Activated T-cell treated with anti-CD3 and anti-CD28 coated beads, Interleukin-2, amount 50 U/mL, for 1 hour (primary cell): ENCODE data around the gene CHRNA4.

Experiments used
- DNase-seq: peaks from one replicate; pipeline ENCODE4 v3.0.0-alpha.2; 2020

Gene CHRNA4

DNA sequence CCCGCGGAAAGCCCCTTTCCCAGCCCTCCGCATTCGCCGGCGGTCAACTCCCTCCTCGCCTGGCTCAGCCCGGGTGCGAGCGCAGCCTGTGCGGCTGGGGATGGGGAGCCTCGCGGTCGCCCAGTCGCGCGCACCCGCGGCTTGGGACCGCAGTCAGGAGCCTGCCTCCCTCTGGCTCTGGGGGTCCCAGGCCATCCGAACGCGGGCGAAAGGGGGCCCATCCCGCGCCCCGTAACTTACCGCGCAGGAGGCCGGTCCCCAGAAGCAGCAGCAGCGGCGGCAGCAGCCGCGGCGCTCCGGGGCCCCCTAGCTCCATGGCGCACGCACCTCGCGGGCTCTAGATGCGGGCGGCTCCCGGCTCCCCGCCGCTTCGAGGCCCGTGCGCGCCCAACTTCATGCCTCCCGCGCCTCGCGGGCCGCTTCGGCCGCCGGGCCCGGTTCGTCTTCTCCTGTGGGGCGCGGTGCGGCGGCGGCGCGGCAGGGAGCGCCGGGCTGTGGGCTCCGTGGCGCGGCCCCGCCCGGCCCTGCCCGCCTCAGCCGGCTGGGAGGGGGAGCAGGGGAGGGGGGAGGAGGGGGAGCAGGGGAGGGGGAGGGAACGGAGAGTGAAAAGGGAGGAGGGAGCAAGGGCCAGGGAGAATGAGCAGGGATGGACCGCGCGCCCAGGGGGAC, at the start of gene CHRNA4:
TSS of gene CHRNA4 (minus strand) at position 500 of the 669 bp plus-strand sequence. CDS start at position 316, 184 bp downstream.
- no peak for DNase-seq

DNA sequence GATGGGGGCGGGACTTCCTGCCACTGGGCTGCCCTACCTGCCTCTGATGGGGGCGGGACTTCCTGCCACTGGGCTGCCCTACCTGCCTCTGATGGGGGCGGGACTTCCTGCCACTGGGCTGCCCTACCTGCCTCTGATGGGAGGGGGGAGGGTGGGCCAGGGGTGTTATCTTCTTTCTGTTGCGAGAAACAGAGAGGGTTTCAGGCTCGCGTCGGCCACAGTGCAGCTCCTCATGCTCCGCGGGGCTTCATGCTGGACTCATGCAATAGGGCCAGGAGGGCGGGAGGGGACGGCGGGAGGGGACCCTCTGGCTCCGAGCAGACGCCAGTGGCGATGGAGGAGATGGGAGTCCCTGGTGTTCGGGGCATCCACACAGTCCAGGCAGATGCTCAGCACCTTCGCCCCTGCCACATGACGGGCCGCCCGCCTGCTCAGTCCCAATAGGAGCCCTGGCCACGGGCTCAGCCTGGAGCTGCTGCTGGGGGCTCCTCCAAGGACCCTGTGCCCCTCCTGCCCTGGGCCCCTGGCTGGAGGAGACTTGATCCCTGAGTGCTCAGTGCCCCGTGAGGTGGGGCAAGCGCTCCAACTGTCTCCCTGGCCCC, 48.8 kb upstream of the CHRNA4 start:
- no peak for DNase-seq

- no peak for DNase-seq
These were observed 48.1 kb upstream of the CHRNA4 start for GRCh38 chr20:63409066-63409833.

DNA sequence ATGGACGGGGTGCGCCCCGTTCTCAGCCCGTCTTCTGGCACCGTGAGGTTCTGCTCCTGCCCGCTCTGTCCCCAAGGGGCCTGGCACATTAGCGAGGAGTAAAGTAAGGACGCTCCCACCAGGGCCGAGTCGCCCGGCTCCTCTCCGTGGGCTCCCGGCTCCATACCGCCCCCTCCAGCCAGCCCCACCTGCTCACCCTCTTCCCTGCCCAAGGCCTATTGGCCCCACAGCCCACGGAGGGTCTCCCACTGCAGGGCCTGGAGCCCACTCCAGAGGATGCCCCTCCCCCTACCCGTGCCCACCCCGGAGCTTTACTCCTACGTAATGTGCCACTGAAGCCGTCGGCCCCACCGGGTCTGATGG, 47.5 kb upstream of the CHRNA4 start:
- DNase-seq, result no peak

- DNase-seq, result no peak
These were observed 47.0 kb upstream of the CHRNA4 start for GRCh38 chr20:63407928-63408683.

DNA sequence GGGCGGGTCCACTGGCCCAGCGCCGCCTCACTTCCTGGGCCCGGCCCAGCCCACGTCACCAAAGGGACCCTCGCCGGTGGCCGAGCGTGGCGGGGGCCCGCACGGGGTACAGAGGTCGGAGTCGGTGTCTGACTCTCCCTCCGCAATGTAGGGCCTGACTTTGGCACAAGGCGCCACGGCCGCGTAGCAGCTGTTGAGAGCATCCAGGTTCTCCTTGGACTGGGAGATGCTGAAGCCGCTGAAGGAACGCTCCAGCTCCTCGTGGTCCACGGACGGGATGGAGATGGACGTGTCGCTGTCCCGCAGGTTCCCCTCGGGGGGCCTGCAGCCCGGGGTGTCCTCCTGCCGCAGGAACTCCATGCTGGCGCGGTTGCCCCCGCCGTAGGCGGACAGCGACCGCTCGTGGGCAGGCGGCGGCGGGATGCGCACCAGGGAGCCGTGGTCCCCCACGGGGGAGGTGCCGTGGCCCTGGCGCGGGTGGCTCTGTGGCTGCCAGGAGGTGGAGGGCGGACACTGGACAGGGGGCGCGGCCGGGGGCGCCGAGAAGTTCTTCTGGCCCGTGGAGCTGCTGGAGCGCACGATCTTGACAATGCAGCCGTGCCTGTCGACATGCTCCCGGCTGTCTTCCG, 45.6 kb upstream of the CHRNA4 start:
- no peak for DNase-seq

- no peak for DNase-seq
These were observed 44.9 kb upstream of the CHRNA4 start for GRCh38 chr20:63406011-63406410.

DNA sequence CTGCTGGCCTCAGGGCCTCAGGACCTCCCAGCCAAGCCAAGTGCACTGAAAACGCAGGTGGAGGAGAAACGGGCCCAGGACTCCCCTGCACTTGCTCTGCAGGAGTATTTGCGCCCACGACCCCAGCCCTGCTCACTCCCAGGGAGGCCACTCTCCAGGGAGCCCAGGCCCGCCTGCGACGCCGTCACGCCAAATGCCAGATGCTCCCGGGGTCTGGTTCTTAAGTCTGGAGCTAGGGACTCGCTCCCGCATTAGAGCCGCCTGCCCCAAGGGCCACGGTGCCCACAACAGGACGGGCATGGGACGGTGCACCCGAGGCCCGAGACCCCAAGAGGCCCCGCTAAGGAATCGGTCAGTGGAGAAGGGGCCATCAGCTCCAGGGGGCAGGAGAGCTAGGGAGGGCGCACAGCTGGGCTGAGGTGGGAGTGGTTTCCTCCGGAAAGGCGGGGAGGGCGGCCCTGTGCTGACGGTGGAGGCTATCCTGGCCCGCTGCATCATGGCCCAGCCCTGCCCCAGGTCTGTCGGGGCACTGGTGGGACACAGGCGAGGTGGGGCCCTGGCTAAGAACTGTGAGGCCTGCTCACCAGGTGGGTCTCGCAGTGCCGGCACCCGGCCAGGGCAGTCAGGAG, 44.1 kb upstream of the CHRNA4 start:
- no peak for DNase-seq

- DNase-seq, result no peak
These were observed 43.3 kb upstream of the CHRNA4 start for GRCh38 chr20:63404129-63405085.

DNA sequence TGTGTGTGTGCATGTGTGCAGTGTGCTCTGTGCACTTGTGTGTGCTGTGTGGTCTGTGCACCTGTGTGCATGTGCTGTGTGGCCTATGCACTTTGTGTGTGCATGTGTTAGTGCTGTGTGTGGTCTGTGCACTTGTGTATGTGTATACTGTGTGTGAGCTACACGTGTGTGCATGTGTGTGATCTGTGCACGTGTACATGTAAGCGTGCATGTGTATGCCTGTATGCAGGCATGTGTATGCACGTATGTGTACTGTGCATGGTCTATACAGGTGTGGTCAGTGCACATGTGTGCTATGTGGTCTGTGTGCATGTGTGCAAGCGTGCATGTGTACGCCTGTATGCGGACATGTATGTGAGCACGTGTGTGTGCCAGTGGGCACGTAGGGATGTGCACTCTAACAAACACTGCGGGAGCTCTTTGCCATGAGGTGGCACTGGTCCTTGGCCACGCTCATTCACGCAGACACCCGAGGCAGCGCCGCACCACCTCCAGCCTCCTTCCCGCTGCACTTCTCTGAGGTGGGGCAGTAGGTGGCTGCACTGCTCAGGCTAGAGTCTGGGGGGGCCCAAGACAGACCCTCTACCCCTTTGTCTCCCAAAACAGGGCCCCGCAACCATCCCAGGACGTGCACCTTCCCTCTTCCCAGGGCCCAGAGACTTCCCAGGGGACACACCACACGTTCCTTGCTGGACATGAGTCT, 42.4 kb upstream of the CHRNA4 start:
- DNase-seq, result no peak

DNA sequence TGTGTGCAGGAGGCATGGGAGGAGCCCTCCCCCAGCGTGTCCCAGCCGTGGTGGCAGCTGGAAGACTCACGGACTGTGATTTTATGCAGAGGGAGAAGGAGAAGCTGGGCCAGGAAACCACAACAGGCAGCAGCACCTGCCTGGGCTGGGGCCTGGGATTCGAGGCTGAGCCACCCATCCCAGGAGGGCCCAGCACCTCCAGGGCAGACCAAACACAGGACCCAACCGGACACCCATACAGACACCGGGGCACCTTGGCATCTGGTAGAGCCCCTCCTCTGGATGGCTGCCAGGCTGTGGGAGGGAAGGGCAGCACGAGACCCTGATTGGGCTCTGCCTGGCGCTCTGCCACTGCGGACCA, 41.7 kb upstream of the CHRNA4 start:
- no peak for DNase-seq

- no peak for DNase-seq
These were observed 41.2 kb upstream of the CHRNA4 start for GRCh38 chr20:63402181-63402859.

DNA sequence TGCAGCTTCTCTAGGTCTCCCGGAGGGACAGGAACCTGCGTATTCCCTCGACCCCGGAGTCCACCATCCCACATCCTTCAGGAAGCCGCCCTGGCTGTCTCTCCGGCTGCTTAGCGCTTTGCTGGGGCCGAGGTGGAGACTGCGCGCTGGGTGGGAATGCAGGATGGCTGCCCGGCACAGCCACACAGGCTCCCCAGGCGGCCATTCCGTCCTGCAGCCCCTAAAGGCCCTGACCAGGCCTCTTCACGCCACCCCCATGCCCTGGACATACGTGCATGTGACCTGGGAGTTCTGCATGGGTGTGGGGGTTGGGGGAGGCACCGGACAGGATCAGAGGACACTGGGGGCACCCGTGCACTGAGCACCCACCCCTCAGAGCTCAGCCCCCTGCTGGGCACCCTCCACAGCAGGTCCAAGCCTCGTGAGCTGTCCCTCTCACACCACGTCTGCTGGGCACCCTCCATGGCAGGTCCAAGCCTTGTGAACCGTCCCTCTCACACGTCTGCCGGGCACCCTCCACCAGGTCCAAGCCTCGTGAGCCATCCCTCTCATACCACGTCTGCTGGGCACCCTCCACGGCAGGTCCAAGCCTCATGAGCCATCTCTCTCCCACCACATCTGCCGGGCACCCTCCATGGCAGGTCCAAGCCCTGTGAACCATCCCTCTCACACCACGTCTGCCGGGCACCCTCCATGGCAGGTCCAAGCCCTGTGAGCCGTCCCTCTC, 40.4 kb upstream of the CHRNA4 start:
- DNase-seq, result no peak

DNA sequence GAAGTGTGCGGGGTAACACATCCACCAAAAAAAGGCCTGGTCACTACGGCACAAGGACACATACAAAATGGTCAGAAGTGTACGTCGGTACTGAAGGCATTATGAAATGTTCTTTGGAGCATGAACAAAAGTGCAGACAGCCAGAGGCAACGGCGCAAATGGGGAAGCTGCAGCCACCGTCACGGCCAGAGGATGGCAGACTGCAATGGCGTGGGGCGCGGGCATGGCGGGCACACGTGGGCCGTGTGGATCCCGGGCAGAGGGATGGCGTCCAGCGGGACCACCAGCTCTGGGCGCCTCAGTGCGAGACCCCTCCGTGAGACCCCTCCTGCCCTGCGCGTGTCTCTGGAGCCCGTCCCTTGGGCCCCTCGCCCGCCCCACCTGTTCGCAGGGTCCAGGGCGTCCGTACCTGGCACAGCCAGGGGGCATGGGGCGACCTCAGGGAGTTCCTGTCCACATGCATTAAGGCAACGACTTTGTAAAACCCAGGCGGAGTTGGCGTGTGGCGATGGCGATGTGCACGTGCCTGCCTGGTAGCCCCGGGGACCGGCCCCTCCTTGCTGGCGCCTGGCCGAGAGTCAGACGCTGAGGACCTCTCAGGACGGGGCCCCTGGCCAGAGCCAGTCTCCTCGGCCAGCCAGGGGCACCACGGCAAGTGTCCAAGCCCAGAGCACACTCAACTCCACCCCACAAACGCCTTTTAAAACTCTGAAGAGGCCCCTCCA, 39.5 kb upstream of the CHRNA4 start:
- DNase-seq, result no peak

DNA sequence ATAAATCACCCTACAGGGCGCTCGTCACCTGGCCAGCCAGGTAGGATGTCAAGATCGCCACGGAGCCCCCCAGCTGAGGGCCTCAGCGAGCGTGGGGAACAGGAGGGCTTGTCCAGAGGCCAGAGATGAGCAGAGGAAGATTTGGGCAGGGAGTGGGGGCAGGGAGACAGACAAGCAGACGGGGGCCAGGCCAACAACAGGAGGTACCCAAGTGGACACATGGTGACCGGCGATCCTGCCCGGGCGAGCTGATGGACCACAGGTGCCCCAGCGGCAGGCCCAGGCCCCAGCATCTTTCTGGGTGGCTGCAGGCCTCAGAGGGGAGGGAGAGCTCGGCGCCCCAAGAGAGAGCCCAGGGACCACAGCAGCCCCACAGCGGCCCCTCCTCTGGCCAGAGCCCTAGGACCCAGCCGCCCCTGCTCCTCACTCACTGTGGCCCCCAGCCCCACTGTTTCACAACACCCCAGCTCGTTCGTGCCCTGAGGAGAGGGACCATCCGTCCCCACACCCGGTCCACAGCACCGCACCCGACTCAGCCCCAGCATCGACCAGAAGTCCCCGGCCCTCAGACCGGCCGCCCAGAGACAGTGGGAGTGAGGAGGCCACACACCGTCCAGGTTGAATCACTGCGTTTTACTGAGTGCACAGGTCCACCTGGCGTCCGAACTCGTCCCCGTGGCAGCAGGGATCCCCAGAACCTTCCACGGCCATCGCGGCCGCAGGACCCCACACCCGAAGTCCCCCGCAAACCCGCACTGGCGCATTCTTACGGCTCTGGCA, 38.6 kb upstream of the CHRNA4 start:
- no peak for DNase-seq

GRCh38 chr20:63398744-63399514, 37.8 kb upstream of the CHRNA4 start:
- no peak for DNase-seq

- no peak for DNase-seq
These were observed 36.8 kb upstream of the CHRNA4 start for GRCh38 chr20:63397946-63398450.
